ENCODE data around the gene UBE3D. TPM values are rescaled to one million over a fixed set of nuclear protein-coding genes. Genes with fewer than 3 reads are reported as not detected.

The UBE3D gene
- total RNA-seq, 1 donor from 2014 or later, result 7.4 TPM

DNA sequence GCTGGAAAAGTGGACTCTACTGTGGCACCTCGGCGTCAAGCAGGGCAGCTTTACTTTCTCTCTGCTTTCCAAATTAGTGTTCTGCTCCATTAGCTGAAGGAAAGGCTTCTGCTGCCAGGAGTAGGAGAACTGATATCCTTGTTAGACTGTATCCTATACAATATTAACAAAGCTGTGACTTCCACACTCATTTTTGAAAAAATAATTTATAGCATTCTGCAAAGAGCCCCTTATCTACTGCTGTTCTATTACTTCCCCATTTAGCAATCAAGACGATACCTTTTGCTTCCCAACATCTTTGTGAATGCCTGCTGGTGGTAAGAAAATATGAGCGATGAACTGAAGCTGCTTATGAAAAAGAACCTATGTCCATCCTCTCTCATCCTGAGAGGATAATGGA lies 151.1 kb downstream of the UBE3D start:
- H3K4me1 Mint-ChIP-seq (ENCODE audit: low read depth, unreplicated experiment), result peaks cover 9% of the 10 kb centered on the region
- Histone ChIP-seq H3K4me3 (ENCODE audit: insufficient read depth, low read depth, low read length) (no peak overlapping the region), H3K27ac (ENCODE audit: low read depth, low read length) (no peak overlapping the region), H3K4me2 (ENCODE audit: low read length) (no peak overlapping the region), H3K27me3 (ENCODE audit: insufficient read depth, low read length) (no peaks in the 10 kb centered on the region), H3K9me3 (ENCODE audit: insufficient read depth, low read depth, low read length) (peaks cover 3% of the 10 kb centered on the region), H3K79me2 (ENCODE audit: insufficient read depth, low read length) (no peaks in the 10 kb centered on the region), H4K20me1 (ENCODE audit: insufficient read depth, low read length) (no peaks in the 10 kb centered on the region), H3K9ac (ENCODE audit: low read length) (no peak overlapping the region), H2AFZ (ENCODE audit: low read depth, low read length) (no peak overlapping the region), H3K4me1 (ENCODE audit: insufficient read depth, low read length) (no peaks in the 10 kb centered on the region), H3K36me3 (ENCODE audit: insufficient read depth, low read length) (no peaks in the 10 kb centered on the region)
- no peak for TF ChIP-seq EZH2 (IDR thresholded peaks at IDR 0.05; ENCODE audit: insufficient read depth, low read length)
- TF ChIP-seq, protein P1, sequence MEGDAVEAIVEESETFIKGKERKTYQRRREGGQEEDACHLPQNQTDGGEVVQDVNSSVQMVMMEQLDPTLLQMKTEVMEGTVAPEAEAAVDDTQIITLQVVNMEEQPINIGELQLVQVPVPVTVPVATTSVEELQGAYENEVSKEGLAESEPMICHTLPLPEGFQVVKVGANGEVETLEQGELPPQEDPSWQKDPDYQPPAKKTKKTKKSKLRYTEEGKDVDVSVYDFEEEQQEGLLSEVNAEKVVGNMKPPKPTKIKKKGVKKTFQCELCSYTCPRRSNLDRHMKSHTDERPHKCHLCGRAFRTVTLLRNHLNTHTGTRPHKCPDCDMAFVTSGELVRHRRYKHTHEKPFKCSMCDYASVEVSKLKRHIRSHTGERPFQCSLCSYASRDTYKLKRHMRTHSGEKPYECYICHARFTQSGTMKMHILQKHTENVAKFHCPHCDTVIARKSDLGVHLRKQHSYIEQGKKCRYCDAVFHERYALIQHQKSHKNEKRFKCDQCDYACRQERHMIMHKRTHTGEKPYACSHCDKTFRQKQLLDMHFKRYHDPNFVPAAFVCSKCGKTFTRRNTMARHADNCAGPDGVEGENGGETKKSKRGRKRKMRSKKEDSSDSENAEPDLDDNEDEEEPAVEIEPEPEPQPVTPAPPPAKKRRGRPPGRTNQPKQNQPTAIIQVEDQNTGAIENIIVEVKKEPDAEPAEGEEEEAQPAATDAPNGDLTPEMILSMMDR (IDR thresholded peaks at IDR 0.05; ENCODE audit: insufficient read depth, low read depth, low read length), result no peak
- peaks cover 1% of the 10 kb centered on the region for H3K36me3 Mint-ChIP-seq (ENCODE audit: low read depth, unreplicated experiment)
- no peak overlapping the region for H3K27ac Mint-ChIP-seq (ENCODE audit: unreplicated experiment)
- no peak overlapping the region for H3K4me3 Mint-ChIP-seq (ENCODE audit: unreplicated experiment)
- FAIRE-seq (no peak), DNase-seq (ENCODE audit: low read depth) (no peak)
- no peaks in the 10 kb centered on the region for H3K27me3 Mint-ChIP-seq (ENCODE audit: low read depth, unreplicated experiment)
- H3K9me3 Mint-ChIP-seq (ENCODE audit: unreplicated experiment), result no peaks in the 10 kb centered on the region

DNA sequence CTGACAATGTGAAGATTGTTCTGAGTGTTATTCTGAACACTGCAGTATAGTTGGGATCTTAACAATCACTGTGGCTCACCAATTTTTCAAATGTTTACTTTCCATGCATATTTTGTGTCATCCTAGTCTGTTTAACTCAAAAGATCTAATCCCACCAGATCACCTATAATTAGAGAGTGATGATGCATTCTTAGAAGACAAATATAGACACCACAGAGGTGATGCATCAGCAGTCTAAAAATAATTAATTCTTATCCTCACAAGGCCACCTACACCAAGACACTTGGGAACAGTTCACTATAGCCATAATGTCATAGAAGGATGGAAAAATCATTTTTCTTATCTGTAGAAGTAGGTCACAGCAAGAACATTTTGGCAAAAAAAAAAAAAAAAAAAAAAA lies 154.8 kb downstream of the UBE3D start:
- Mint-ChIP-seq H3K9me3 (ENCODE audit: unreplicated experiment) (no peaks in the 10 kb centered on the region), H3K4me1 (ENCODE audit: low read depth, unreplicated experiment) (peaks cover 37% of the 10 kb centered on the region), H3K4me3 (ENCODE audit: unreplicated experiment) (no peak overlapping the region), H3K36me3 (ENCODE audit: low read depth, unreplicated experiment) (peaks cover 1% of the 10 kb centered on the region), H3K27ac (ENCODE audit: unreplicated experiment) (no peak overlapping the region), H3K27me3 (ENCODE audit: low read depth, unreplicated experiment) (no peaks in the 10 kb centered on the region)
- Histone ChIP-seq H3K4me2 (ENCODE audit: low read length) (no peak overlapping the region), H3K4me1 (ENCODE audit: insufficient read depth, low read length) (peaks cover 4% of the 10 kb centered on the region), H3K36me3 (ENCODE audit: insufficient read depth, low read length) (no peaks in the 10 kb centered on the region), H3K9me3 (ENCODE audit: insufficient read depth, low read depth, low read length) (no peaks in the 10 kb centered on the region), H4K20me1 (ENCODE audit: insufficient read depth, low read length) (no peaks in the 10 kb centered on the region), H3K9ac (ENCODE audit: low read length) (no peak overlapping the region), H2AFZ (ENCODE audit: low read depth, low read length) (no peak overlapping the region), H3K27ac (ENCODE audit: low read depth, low read length) (no peak overlapping the region), H3K79me2 (ENCODE audit: insufficient read depth, low read length) (no peaks in the 10 kb centered on the region), H3K27me3 (ENCODE audit: insufficient read depth, low read length) (no peaks in the 10 kb centered on the region), H3K4me3 (ENCODE audit: insufficient read depth, low read depth, low read length) (no peak overlapping the region)
- no peak for DNase-seq (ENCODE audit: low read depth)
- TF ChIP-seq, protein P1 (IDR thresholded peaks at IDR 0.05; ENCODE audit: insufficient read depth, low read depth, low read length), result no peak
- no peak for TF ChIP-seq EZH2 (IDR thresholded peaks at IDR 0.05; ENCODE audit: insufficient read depth, low read length)
- FAIRE-seq, result no peak

DNA sequence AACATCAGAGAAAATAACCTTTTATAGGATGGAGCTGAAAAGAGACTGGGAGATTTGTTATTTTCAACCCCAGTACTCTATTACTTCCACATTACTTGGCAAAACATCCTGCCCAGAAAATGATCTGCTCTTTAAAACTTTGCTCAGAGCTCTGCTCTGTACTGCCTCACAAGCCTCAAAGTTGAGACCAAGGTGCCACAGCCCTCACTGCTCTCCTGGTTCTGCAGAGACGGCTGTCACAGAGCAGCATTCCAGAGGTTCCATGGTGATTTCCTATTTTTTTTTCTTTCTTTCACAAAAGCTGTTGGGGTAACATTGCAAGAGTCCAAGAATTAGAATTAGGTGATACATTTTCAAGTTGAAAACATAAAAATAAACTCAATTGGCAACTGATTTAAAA lies 155.2 kb downstream of the UBE3D start:
- no peak overlapping the region for H3K4me2 ChIP-seq (ENCODE audit: low read length)
- FAIRE-seq, result no peak
- no peaks in the 10 kb centered on the region for H3K9me3 ChIP-seq (ENCODE audit: insufficient read depth, low read depth, low read length)
- no peak overlapping the region for H3K27ac ChIP-seq (ENCODE audit: low read depth, low read length)
- no peaks in the 10 kb centered on the region for H4K20me1 ChIP-seq (ENCODE audit: insufficient read depth, low read length)
- no peak overlapping the region for H2AFZ ChIP-seq (ENCODE audit: low read depth, low read length)
- H3K9ac ChIP-seq (ENCODE audit: low read length), result no peak overlapping the region
- Mint-ChIP-seq H3K27ac (ENCODE audit: unreplicated experiment) (peak overlapping the region; percentile 50), H3K27me3 (ENCODE audit: low read depth, unreplicated experiment) (no peaks in the 10 kb centered on the region), H3K4me1 (ENCODE audit: low read depth, unreplicated experiment) (peaks cover 39% of the 10 kb centered on the region), H3K9me3 (ENCODE audit: unreplicated experiment) (no peaks in the 10 kb centered on the region), H3K4me3 (ENCODE audit: unreplicated experiment) (no peak overlapping the region), H3K36me3 (ENCODE audit: low read depth, unreplicated experiment) (peaks cover 1% of the 10 kb centered on the region)
- TF ChIP-seq, protein P1 (IDR thresholded peaks at IDR 0.05; ENCODE audit: insufficient read depth, low read depth, low read length), result no peak
- TF ChIP-seq EZH2 (IDR thresholded peaks at IDR 0.05; ENCODE audit: insufficient read depth, low read length), result no peak
- no peaks in the 10 kb centered on the region for H3K79me2 ChIP-seq (ENCODE audit: insufficient read depth, low read length)
- DNase-seq (ENCODE audit: low read depth), result no peak
- H3K4me1 ChIP-seq (ENCODE audit: insufficient read depth, low read length), result peaks cover 4% of the 10 kb centered on the region
- no peaks in the 10 kb centered on the region for H3K27me3 ChIP-seq (ENCODE audit: insufficient read depth, low read length)
- no peaks in the 10 kb centered on the region for H3K36me3 ChIP-seq (ENCODE audit: insufficient read depth, low read length)
- no peak overlapping the region for H3K4me3 ChIP-seq (ENCODE audit: insufficient read depth, low read depth, low read length)
